ENCODE results near the gene MST1. TPM values are rescaled to one million over a fixed set of nuclear protein-coding genes. Genes with fewer than 3 reads are reported as not detected.

The MST1 gene
- total and polyA plus RNA-seq, 3 donors from 2014 or later, result 60.3 to 73.4 (median 67.1) TPM

- H3K9me3 ChIP-seq, result no peaks in the 10 kb centered on the region
- no peak overlapping the region for H3K4me3 ChIP-seq
- peak overlapping the region in 1 of 2 donors; percentile 25 for H3K27ac ChIP-seq
- peaks cover 17% of the 10 kb centered on the region for H3K4me1 ChIP-seq
- DNase-seq, result no peak
- H3K27me3 ChIP-seq, result no peaks in the 10 kb centered on the region
- intact Hi-C loops (cut with DNase I; ENCODE audit: low total_unique reads), result no loop called here
- no peaks in the 10 kb centered on the region for H3K36me3 ChIP-seq (ENCODE audit: low read depth, missing control alignments)
- WGBS, 2 donors, result 74 to 79% methylated on average over 7 to 11 of the region's 11 CpGs
- TF ChIP-seq CTCF (IDR thresholded peaks at IDR 0.05) (no peak), POLR2A (IDR thresholded peaks at IDR 0.05) (no peak)
Observed at GRCh38 chr3:49725906-49726681, 36.8 kb upstream of the MST1 start.

- no peaks in the 10 kb centered on the region for H3K9me3 ChIP-seq
- TF ChIP-seq CTCF (IDR thresholded peaks at IDR 0.05) (no peak), POLR2A (IDR thresholded peaks at IDR 0.05) (no peak)
- no peaks in the 10 kb centered on the region for H3K27me3 ChIP-seq
- peak overlapping the region; percentile 65 to 99 for H3K4me3 ChIP-seq
- DNase-seq, result peak; percentile 56
- H3K36me3 ChIP-seq (ENCODE audit: low read depth, missing control alignments), result no peaks in the 10 kb centered on the region
- H3K27ac ChIP-seq, result peak overlapping the region; percentile 77 to 92
- H3K4me1 ChIP-seq, result peaks cover 17% of the 10 kb centered on the region
- WGBS, 2 donors, result 10 to 16% methylated on average over 5 to 6 of the region's 6 CpGs
- intact Hi-C loops (cut with DNase I; ENCODE audit: low total_unique reads), result no loop called here
Observed at GRCh38 chr3:49724586-49724985, 35.3 kb upstream of the MST1 start.

- 0% methylated on average over 23 to 71 of the region's 102 CpGs for WGBS, 2 donors
- no peaks in the 10 kb centered on the region for H3K27me3 ChIP-seq
- H3K4me3 ChIP-seq, result peak within 1 kb of the TSS; percentile 65 to 99
- H3K4me1 ChIP-seq, result peaks cover 21% of the 10 kb centered on the region
- TF ChIP-seq CTCF (IDR thresholded peaks at IDR 0.05), result no peak
- no peak for TF ChIP-seq POLR2A (IDR thresholded peaks at IDR 0.05)
- H3K36me3 ChIP-seq (ENCODE audit: low read depth, missing control alignments), result no peaks in the 10 kb centered on the region
- H3K9me3 ChIP-seq, result no peaks in the 10 kb centered on the region
- peak; percentile 98 for DNase-seq
- peak within 1 kb of the TSS; percentile 77 to 92 for H3K27ac ChIP-seq
- intact Hi-C loops (cut with DNase I; ENCODE audit: low total_unique reads), result no loop called here
Observed at GRCh38 chr3:49723628-49724551, 34.6 kb upstream of the MST1 start, which contains the start of gene GMPPB. GMPPB (minus strand) TSS chr3:49723951; CDS start chr3:49723726, 225 bp downstream.

DNA sequence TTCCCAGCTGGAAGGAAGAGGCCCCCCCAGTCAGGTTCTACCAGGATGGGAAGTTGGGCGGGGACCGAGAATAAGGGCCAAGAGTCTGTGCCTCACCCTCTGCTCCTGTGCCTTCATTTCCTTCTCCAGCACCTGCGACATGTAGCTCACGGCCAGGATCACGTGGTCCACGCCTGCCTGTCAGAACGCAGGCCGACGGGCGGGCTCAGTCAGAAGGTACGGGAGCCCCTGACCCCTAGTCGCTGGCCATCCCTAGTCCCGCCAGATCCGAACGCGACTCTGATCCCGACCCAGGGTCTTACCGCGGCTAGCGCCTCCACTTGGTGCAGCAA lies 34.0 kb upstream of the MST1 start:
- intact Hi-C loops (cut with DNase I; ENCODE audit: low total_unique reads), result no loop called here
- Histone ChIP-seq H3K4me1 (peaks cover 25% of the 10 kb centered on the region), H3K27me3 (no peaks in the 10 kb centered on the region), H3K27ac (peak overlapping the region; percentile 77 to 92), H3K36me3 (ENCODE audit: low read depth, missing control alignments) (no peaks in the 10 kb centered on the region), H3K4me3 (peak overlapping the region; percentile 65 to 99), H3K9me3 (no peaks in the 10 kb centered on the region)
- peak; percentile 72 for DNase-seq
- 0% methylated on average over 6 to 7 of the region's 20 CpGs for WGBS, 2 donors
- TF ChIP-seq POLR2A (IDR thresholded peaks at IDR 0.05) (no peak), CTCF (IDR thresholded peaks at IDR 0.05) (no peak)
